HepG2 (cell line): ENCODE results near the gene DCLRE1B. TPM values are rescaled to one million over a fixed set of nuclear protein-coding genes. Genes with fewer than 3 reads are reported as not detected.

Experiments used
- ARID3A ChIP-seq: IDR thresholded peaks from 2 replicates; pipeline ENCODE4 v1.6.1; 2012; ENCODE audit warnings: low read depth, low read length, improper control_type of control experiment
- ARNT2 ChIP-seq: sonication (generic); formaldehyde crosslinking; IDR thresholded peaks from 2 replicates; pipeline ENCODE4 v1.8.0; 2022; ENCODE audit warnings: mild to moderate bottlenecking, low read depth, missing genetic modification reagents, moderate library complexity
- ELF1 ChIP-seq: sonication (generic); formaldehyde crosslinking; IDR thresholded peaks from 2 replicates; pipeline ENCODE4 v1.4.0; 2020; ENCODE audit warnings: missing genetic modification reagents
- GATA4 ChIP-seq: sonication (generic); IDR thresholded peaks from 2 replicates; pipeline ENCODE4 v1.6.1; 2016; ENCODE audit warnings: antibody characterized with exemption, low read depth, borderline replicate concordance
- HOXA9 ChIP-seq: sonication (generic); formaldehyde crosslinking; IDR thresholded peaks from 2 replicates; pipeline ENCODE4 v1.8.1; 2022; ENCODE audit warnings: missing genetic modification reagents, mild to moderate bottlenecking, moderate library complexity, borderline replicate concordance
- IRF2 ChIP-seq: IDR thresholded peaks from 2 replicates; pipeline ENCODE4 v1.6.1; 2018; ENCODE audit warnings: missing genetic modification reagents, missing compliant biosample characterization
- MAX ChIP-seq: IDR thresholded peaks from 2 replicates; pipeline ENCODE4 v1.6.1; 2012; ENCODE audit warnings: inconsistent platforms
- MBNL3 ChIP-seq: fragments of 250-450 bp; sonication (Bioruptor Pico); conservative IDR thresholded peaks from 2 replicates; pipeline ENCODE4 v1.8.0; 2022; ENCODE audit warnings: mild to moderate bottlenecking, inconsistent platforms
- MLX ChIP-seq: IDR thresholded peaks from 2 replicates; pipeline ENCODE4 v1.6.1; 2016
- MXD4 ChIP-seq: IDR thresholded peaks from 2 replicates; pipeline ENCODE4 v1.6.1; 2016; ENCODE audit warnings: mild to moderate bottlenecking, missing biosample characterization, missing genetic modification reagents
- MYNN ChIP-seq: sonication (generic); formaldehyde crosslinking; IDR thresholded peaks from 2 replicates; pipeline ENCODE4 v1.4.0; 2020; ENCODE audit warnings: mild to moderate bottlenecking, low read depth, missing genetic modification reagents
- NFE2 ChIP-seq: sonication (generic); formaldehyde crosslinking; IDR thresholded peaks from 2 replicates; pipeline ENCODE4 v1.4.0; 2020; ENCODE audit warnings: missing genetic modification reagents
- YEATS2 ChIP-seq: sonication (generic); formaldehyde crosslinking; IDR thresholded peaks from 2 replicates; pipeline ENCODE4 v1.4.0; 2020; ENCODE audit warnings: missing genetic modification reagents, borderline replicate concordance
- ZFY ChIP-seq: sonication (generic); formaldehyde crosslinking; IDR thresholded peaks from 2 replicates; pipeline ENCODE4 v1.4.0; 2020; ENCODE audit warnings: missing genetic modification reagents
- ZKSCAN1 ChIP-seq: fragments of 150-350 bp; IDR thresholded peaks from 2 replicates; pipeline ENCODE4 v1.6.1; 2014; ENCODE audit warnings: low read length
- ZNF644 ChIP-seq: IDR thresholded peaks from 2 replicates; pipeline ENCODE4 v1.6.1; 2016; ENCODE audit warnings: low read depth
- ZNF687 ChIP-seq: sonication (generic); formaldehyde crosslinking; IDR thresholded peaks from 2 replicates; pipeline ENCODE4 v1.5.1; 2020; ENCODE audit warnings: mild to moderate bottlenecking, missing genetic modification reagents, moderate library complexity
- ZNF740 ChIP-seq: sonication (generic); formaldehyde crosslinking; IDR thresholded peaks from 2 replicates; pipeline ENCODE4 v1.4.0; 2020; ENCODE audit warnings: missing genetic modification reagents
- ZNF746 ChIP-seq: sonication (generic); formaldehyde crosslinking; IDR thresholded peaks from 2 replicates; pipeline ENCODE4 v1.8.0; 2022; ENCODE audit warnings: mild to moderate bottlenecking, missing genetic modification reagents
- ZNF772 ChIP-seq: sonication (generic); formaldehyde crosslinking; IDR thresholded peaks from 2 replicates; pipeline ENCODE4 v1.5.0; 2020; ENCODE audit warnings: mild to moderate bottlenecking, missing genetic modification reagents
- ZXDC ChIP-seq: sonication (generic); formaldehyde crosslinking; IDR thresholded peaks from 2 replicates; pipeline ENCODE4 v1.5.0; 2020; ENCODE audit warnings: mild to moderate bottlenecking, missing genetic modification reagents
- polyA plus RNA-seq, 8 experiments: library from polyadenylated mRNA; depleted of rRNA in 3 of 8; stranded (reverse) in 7 of 8; unstranded in 1 of 8; fragments of >200 nt; fragmentation: Illumina TruSeq in 4 of 8; extraction: Trizol in 4 of 8; gene quantifications; 2 replicates each; pipeline versions ENCODE4 v1.2.1 to v1.2.3, GENCODE V29; 2011 to 2016; ENCODE audit warnings: low read depth in 4 of 8, missing spikeins in 1 of 8, mixed read lengths in 1 of 8; ENCODE audit not compliant: insufficient read depth in 1 of 8
- total RNA-seq, 5 experiments: library from RNA; depleted of rRNA; stranded (reverse); fragments of >200 nt; fragmentation: Illumina TruSeq; extraction: Trizol; gene quantifications; 2 replicates each; pipeline ENCODE4 v1.2.3, GENCODE V29; 2016; ENCODE audit warnings: low read depth in 1 of 5

The DCLRE1B gene
- total and polyA plus RNA-seq, 2 of the 13 experiments (the other 11 are each of a cell fraction or from before 2014, with no cell fraction given): 2.7 to 8.0 TPM

GRCh38 chr1:113904674-113905434, at the start of gene DCLRE1B, which contains the start of gene AP4B1 (continued):
- TF ChIP-seq ZXDC (CRISPR knock-in tag) (no peak; the same call in 1 of the 2 replicates), HOXA9 (no peak), ZNF687 (peak; percentile 91), MBNL3 (CRISPR knock-in tag) (no peak), ZKSCAN1 (no peak), MLX (peak; percentile 13; the same call in 1 of the 2 replicates), ZNF740 (CRISPR knock-in tag) (no peak), MXD4 (peak; percentile 91), ARID3A (peak; percentile 63; the same call in 1 of the 2 replicates), MYNN (CRISPR knock-in tag) (no peak), GATA4 (0 out of 2 replicates have a peak, but pooled peaks have one; percentile 9), ZFY (CRISPR knock-in tag) (peak; percentile 89), NFE2 (no peak), ZNF746 (peak; percentile 39), YEATS2 (CRISPR knock-in tag) (peak; percentile 87; the same call in 1 of the 2 replicates), ZNF644 (CRISPR knock-in tag) (no peak), ARNT2 (CRISPR knock-in tag) (peak; percentile 72; the same call in 1 of the 2 replicates), ZNF772 (CRISPR knock-in tag) (peak; percentile 68; the same call in 1 of the 2 replicates), ELF1 (CRISPR knock-in tag) (peak; percentile 94), IRF2 (CRISPR knock-in tag) (peak; percentile 96), MAX (peak; percentile 84)
